OCI-LY1 (cell line): Measurements from ENCODE around the gene FASTKD1.
"Not testable (repeated sequence)": the region's sequence is repeated elsewhere in the genome, so short reads cannot be mapped to it uniquely, and the experiment has no call there.

Experiments used
- H2AFZ ChIP-seq: fragments of 200-600 bp; sonication (generic), shearing (Covaris generic); 2 replicates; pipeline ENCODE4 v1.6.0; 2014; ENCODE audit warnings: antibody characterized with exemption, mild to moderate bottlenecking, low read length
- H3F3A ChIP-seq: fragments of 200-600 bp; sonication (generic), shearing (Covaris generic); 2 replicates; pipeline ENCODE4 v1.6.0; 2014; ENCODE audit warnings: mild to moderate bottlenecking, antibody characterized with exemption, low read length, moderate library complexity; ENCODE audit not compliant: insufficient read depth
- H3K27ac ChIP-seq: fragments of 200-600 bp; sonication (generic); 2 replicates; pipeline ENCODE4 v1.5.1; 2014; ENCODE audit warnings: low read length, mixed run types, mild to moderate bottlenecking, low read depth; ENCODE audit not compliant: poor library complexity, severe bottlenecking
- H3K27me3 ChIP-seq: fragments of 200-600 bp; sonication (generic); 2 replicates; pipeline ENCODE4 v1.6.0; 2014; ENCODE audit warnings: antibody characterized with exemption, mild to moderate bottlenecking, low read length, moderate library complexity; ENCODE audit not compliant: insufficient read depth
- H3K36me3 ChIP-seq: fragments of 200-600 bp; sonication (generic); 2 replicates; pipeline ENCODE4 v1.6.1; 2014; ENCODE audit warnings: mild to moderate bottlenecking, antibody characterized with exemption, low read length, moderate library complexity, mixed read lengths; ENCODE audit not compliant: insufficient read depth
- H3K4me1 ChIP-seq: fragments of 200-600 bp; sonication (generic); 2 replicates; pipeline ENCODE4 v1.5.1; 2014; ENCODE audit warnings: mild to moderate bottlenecking, low read length, moderate library complexity; ENCODE audit not compliant: insufficient read depth, severe bottlenecking
- H3K4me2 ChIP-seq: fragments of 200-600 bp; sonication (generic), shearing (Covaris generic); 2 replicates; pipeline ENCODE4 v1.6.1; 2014; ENCODE audit warnings: low read length
- H3K4me3 ChIP-seq: fragments of 200-600 bp; sonication (generic); 2 replicates; pipeline ENCODE4 v1.5.1; 2014; ENCODE audit warnings: low read length, low read depth, mild to moderate bottlenecking, mixed read lengths; ENCODE audit not compliant: poor library complexity, severe bottlenecking
- H3K79me2 ChIP-seq: fragments of 200-600 bp; shearing (Covaris generic); 2 replicates; pipeline ENCODE4 v1.6.1; 2016; ENCODE audit warnings: mixed run types, low read length, mixed read lengths; ENCODE audit not compliant: insufficient read depth
- H3K9ac ChIP-seq: fragments of 200-600 bp; sonication (generic), shearing (Covaris generic); 2 replicates; pipeline ENCODE4 v1.6.1; 2014; ENCODE audit warnings: mild to moderate bottlenecking, low read length, mixed read lengths
- H3K9me2 ChIP-seq: fragments of 200-600 bp; sonication (generic), shearing (Covaris generic); 2 replicates; pipeline ENCODE4 v1.6.1; 2014; ENCODE audit warnings: low read depth, mild to moderate bottlenecking, low read length, mixed read lengths
- H3K9me3 ChIP-seq: fragments of 200-600 bp; shearing (Covaris generic); 2 replicates; pipeline ENCODE4 v1.6.1; 2014; ENCODE audit warnings: low read length, mixed read lengths
- H4K20me1 ChIP-seq: fragments of 200-600 bp; sonication (generic), shearing (Covaris generic); 2 replicates; pipeline ENCODE4 v1.6.0; 2016; ENCODE audit warnings: mild to moderate bottlenecking, low read length; ENCODE audit not compliant: insufficient read depth
- EZH2 ChIP-seq: fragments of 200-600 bp; sonication (generic), shearing (Covaris generic); IDR thresholded peaks from 2 replicates; pipeline ENCODE4 v1.8.0; 2017; ENCODE audit warnings: borderline replicate concordance, mixed run types, mild to moderate bottlenecking, antibody characterized with exemption, low read length, moderate library complexity, mixed read lengths
- TF ChIP-seq, protein P1 (sequence below): fragments of 200-600 bp; sonication (generic), shearing (Covaris generic); IDR thresholded peaks from 2 replicates; pipeline ENCODE4 v1.5.1; 2017; ENCODE audit warnings: mild to moderate bottlenecking, antibody characterized with exemption, low read length, moderate library complexity, mixed read lengths

Gene FASTKD1

DNA sequence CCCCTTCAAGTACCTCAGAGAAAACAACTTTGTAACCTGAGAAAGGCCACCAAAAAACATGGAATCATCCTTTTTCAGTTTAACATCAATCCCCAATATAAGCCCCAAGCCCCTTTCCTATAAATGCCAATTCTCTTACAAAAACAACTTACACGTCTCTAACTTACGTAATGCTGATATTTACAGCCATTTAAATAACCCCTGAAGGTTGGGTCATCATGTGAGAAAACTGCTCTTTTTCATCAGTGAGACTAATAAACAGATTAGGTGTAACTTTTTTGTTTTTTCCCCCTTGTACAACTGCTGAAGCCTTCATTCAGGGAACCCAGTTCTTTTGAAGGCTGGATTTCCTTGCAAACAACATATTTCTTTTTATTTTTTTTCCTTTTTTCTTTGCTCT lies 3.7 kb downstream of the FASTKD1 start:
- H2AFZ ChIP-seq = no peak overlapping the region
- peaks cover 21% of the 10 kb centered on the region for H3K79me2 ChIP-seq
- no peak overlapping the region for H3K9ac ChIP-seq
- no peaks in the 10 kb centered on the region for H3K9me2 ChIP-seq
- H3K4me2 ChIP-seq = no peak overlapping the region
- H3K9me3 ChIP-seq = no peaks in the 10 kb centered on the region
- peaks cover 7% of the 10 kb centered on the region for H3K36me3 ChIP-seq
- no peaks in the 10 kb centered on the region for H3F3A ChIP-seq
- H3K27ac ChIP-seq = no peak overlapping the region
- no peak for TF ChIP-seq EZH2
- TF ChIP-seq, protein P1, sequence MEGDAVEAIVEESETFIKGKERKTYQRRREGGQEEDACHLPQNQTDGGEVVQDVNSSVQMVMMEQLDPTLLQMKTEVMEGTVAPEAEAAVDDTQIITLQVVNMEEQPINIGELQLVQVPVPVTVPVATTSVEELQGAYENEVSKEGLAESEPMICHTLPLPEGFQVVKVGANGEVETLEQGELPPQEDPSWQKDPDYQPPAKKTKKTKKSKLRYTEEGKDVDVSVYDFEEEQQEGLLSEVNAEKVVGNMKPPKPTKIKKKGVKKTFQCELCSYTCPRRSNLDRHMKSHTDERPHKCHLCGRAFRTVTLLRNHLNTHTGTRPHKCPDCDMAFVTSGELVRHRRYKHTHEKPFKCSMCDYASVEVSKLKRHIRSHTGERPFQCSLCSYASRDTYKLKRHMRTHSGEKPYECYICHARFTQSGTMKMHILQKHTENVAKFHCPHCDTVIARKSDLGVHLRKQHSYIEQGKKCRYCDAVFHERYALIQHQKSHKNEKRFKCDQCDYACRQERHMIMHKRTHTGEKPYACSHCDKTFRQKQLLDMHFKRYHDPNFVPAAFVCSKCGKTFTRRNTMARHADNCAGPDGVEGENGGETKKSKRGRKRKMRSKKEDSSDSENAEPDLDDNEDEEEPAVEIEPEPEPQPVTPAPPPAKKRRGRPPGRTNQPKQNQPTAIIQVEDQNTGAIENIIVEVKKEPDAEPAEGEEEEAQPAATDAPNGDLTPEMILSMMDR = no peak
- no peaks in the 10 kb centered on the region for H3K27me3 ChIP-seq
- H3K4me3 ChIP-seq = no peak overlapping the region
- peaks cover 24% of the 10 kb centered on the region for H3K4me1 ChIP-seq
- H4K20me1 ChIP-seq = no peaks in the 10 kb centered on the region

DNA sequence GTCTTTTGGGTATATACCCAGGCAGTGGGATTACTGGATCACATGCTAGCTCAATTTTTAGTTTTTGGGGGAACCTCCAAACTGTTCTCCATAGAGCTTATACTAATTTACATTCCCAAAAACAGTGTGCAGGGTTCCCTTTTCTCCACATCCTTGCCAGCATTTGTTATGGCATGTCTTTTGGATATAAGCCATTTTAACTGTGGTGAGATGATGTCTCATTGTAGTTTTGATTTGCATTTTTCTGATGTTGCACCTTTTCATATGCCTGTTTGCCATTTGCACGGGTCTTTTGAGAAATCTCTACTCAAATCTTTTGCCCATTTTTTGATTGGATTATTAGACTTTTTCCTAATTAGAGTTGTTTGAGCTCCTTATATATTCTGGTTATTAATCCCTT lies 8.0 kb downstream of the FASTKD1 start:
- Histone ChIP-seq H3K9me2 (no peaks in the 10 kb centered on the region), H3K27ac (no peak overlapping the region), H3K4me2 (no peak overlapping the region), H3K36me3 (peaks cover 21% of the 10 kb centered on the region), H3K79me2 (0 out of 2 replicates have a peak, but pooled peaks cover 5% of the 10 kb centered on the region), H4K20me1 (no peaks in the 10 kb centered on the region), H3K9ac (no peak overlapping the region), H3K9me3 (no peaks in the 10 kb centered on the region), H2AFZ (no peak overlapping the region), H3K4me3 (no peak overlapping the region), H3K27me3 (no peaks in the 10 kb centered on the region), H3K4me1 (peaks cover 4% of the 10 kb centered on the region), H3F3A (0 out of 2 replicates have a peak, but pooled peaks cover 5% of the 10 kb centered on the region)
- TF ChIP-seq, protein P1 = no peak

DNA sequence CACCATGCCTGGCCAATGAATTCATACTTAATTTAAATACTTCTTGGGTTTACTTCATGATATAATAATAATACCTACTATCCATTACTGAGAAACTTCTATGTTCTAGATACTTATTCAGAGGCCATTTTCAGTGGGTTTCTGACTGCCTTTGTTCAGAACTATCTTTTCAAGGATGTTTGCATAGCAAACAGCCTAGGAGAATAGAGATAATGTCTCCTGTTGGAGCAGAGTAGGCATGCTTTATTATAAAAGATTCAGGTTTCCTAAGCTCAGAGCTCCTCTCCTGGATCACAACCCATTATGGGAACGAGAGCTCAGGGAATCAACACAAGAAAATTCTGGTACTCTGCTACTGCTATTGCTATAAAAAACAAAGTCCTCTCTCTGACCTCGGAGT lies 11.1 kb downstream of the FASTKD1 start:
- Histone ChIP-seq H4K20me1 (no peaks in the 10 kb centered on the region), H3K9me3 (no peaks in the 10 kb centered on the region), H3K27ac (no peak overlapping the region), H3K27me3 (no peaks in the 10 kb centered on the region), H3K4me3 (no peak overlapping the region), H3K9ac (no peak overlapping the region), H3F3A (0 out of 2 replicates have a peak, but pooled peaks cover 5% of the 10 kb centered on the region), H3K4me2 (no peak overlapping the region), H3K79me2 (no peaks in the 10 kb centered on the region), H3K4me1 (no peaks in the 10 kb centered on the region), H3K36me3 (peaks cover 25% of the 10 kb centered on the region), H2AFZ (no peak overlapping the region), H3K9me2 (no peaks in the 10 kb centered on the region)
- TF ChIP-seq, protein P1 = no peak
- no peak for TF ChIP-seq EZH2

GRCh38 chr2:169562084-169562483 lies 11.6 kb downstream of the FASTKD1 start:
- not testable (repeated sequence) for H3F3A ChIP-seq, H3K9me2 ChIP-seq, H3K4me1 ChIP-seq, H3K27me3 ChIP-seq, H3K4me3 ChIP-seq, H3K9me3 ChIP-seq, H3K4me2 ChIP-seq, H3K9ac ChIP-seq, H4K20me1 ChIP-seq, H3K27ac ChIP-seq, H3K79me2 ChIP-seq, H2AFZ ChIP-seq
- peaks cover 25% of the 10 kb centered on the region for H3K36me3 ChIP-seq
